ENCODE data around the gene ADAMTSL1. TPM values are rescaled to one million over a fixed set of nuclear protein-coding genes. Genes with fewer than 3 reads are reported as not detected.

Gene ADAMTSL1
- polyA plus RNA-seq, 1 experiment, result 17.2 TPM

DNA sequence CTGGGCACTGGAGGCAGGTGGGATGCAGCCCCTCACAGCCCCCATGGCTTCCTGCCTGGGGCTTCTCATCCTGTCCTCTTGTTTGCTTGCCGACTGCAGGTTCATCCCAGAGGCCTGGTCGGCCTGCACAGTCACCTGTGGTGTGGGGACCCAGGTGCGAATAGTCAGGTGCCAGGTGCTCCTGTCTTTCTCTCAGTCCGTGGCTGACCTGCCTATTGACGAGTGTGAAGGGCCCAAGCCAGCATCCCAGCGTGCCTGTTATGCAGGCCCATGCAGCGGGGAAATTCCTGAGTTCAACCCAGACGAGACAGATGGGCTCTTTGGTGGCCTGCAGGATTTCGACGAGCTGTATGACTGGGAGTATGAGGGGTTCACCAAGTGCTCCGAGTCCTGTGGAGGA, 232.7 kb downstream of the ADAMTSL1 start:
- CTCF ChIA-PET, result no interaction called here

DNA sequence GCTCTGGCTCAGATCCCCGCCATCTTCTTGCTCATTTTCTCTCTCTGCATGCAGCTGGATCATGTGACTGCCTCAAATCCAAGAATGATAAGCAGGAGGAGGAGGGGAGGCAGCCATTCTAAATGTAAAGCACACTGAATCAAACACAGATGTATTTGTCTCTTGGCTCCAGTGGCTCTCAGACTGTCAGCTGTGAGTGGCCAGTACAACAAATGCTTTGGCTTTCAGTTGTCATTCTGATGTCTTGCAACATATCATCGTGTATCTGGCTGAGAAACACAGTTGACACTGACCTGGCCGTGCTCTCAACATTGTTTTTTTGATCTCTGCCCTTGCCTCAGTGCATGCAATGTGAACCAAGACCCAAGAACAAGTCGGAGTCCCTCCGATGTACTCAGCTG, 233.1 kb downstream of the ADAMTSL1 start:
- Histone ChIP-seq H3K36me3 (ENCODE audit: control insufficient read depth, insufficient read depth, low read length) (no peaks in the 10 kb centered on the region), H3K4me3 (ENCODE audit: low read depth, low read length) (no peak overlapping the region), H3K27me3 (ENCODE audit: control insufficient read depth, insufficient read depth, low read length) (no peaks in the 10 kb centered on the region)
- CTCF ChIA-PET, result no interaction called here
- DNase-seq (ENCODE audit: low read depth), result no peak
- POLR2A ChIA-PET, result no interaction called here
- TF ChIP-seq, protein P1, sequence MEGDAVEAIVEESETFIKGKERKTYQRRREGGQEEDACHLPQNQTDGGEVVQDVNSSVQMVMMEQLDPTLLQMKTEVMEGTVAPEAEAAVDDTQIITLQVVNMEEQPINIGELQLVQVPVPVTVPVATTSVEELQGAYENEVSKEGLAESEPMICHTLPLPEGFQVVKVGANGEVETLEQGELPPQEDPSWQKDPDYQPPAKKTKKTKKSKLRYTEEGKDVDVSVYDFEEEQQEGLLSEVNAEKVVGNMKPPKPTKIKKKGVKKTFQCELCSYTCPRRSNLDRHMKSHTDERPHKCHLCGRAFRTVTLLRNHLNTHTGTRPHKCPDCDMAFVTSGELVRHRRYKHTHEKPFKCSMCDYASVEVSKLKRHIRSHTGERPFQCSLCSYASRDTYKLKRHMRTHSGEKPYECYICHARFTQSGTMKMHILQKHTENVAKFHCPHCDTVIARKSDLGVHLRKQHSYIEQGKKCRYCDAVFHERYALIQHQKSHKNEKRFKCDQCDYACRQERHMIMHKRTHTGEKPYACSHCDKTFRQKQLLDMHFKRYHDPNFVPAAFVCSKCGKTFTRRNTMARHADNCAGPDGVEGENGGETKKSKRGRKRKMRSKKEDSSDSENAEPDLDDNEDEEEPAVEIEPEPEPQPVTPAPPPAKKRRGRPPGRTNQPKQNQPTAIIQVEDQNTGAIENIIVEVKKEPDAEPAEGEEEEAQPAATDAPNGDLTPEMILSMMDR (IDR thresholded peaks at IDR 0.05; ENCODE audit: insufficient read depth, low read depth, low read length), result no peak

More for the DNA sequence above, 232.7 kb downstream of the ADAMTSL1 start:
- no peak for DNase-seq (ENCODE audit: low read depth)
- H3K36me3 ChIP-seq (ENCODE audit: control insufficient read depth, insufficient read depth, low read length), result no peaks in the 10 kb centered on the region
- no peak overlapping the region for H3K4me3 ChIP-seq (ENCODE audit: low read depth, low read length)
- H3K27me3 ChIP-seq (ENCODE audit: control insufficient read depth, insufficient read depth, low read length), result no peaks in the 10 kb centered on the region
- POLR2A ChIA-PET, result no interaction called here
- TF ChIP-seq, protein P1 (IDR thresholded peaks at IDR 0.05; ENCODE audit: insufficient read depth, low read depth, low read length), result no peak

DNA sequence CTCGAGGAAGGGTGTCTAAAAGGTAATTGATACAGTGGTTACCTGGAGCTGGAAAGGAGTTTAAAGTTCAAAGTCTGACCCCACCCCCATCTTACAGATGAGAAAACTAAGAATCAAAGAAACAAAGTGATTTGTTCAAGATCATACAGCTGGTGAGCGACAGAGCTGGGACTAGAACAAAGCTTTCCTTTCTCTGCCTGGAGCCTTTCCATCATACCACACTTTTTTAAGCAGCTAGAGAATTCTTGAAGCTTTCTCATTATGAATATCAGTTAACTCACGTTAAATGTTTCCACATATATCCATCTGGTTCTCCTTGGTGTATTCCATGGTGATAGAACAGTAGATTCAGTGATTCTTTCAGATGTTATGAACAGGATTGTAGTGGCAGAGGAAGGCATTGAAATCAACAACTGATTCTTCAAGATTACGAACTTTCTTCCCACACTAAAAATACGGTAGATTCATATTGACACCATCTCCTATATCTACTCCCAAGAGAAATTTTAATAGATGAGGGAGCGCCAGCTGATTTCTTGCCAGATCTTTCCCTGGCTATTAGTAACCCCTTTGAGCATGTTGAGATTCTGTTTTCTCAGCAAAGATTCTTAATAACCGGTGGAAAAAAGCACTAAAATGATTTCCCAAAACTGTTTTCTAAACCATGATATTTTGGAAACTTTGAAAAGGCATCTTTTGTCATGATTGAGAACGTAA, 233.7 kb downstream of the ADAMTSL1 start:
- ChIA-PET CTCF (no interaction called here), POLR2A (no interaction called here)
- no peaks in the 10 kb centered on the region for H3K27me3 ChIP-seq (ENCODE audit: control insufficient read depth, insufficient read depth, low read length)
- H3K4me3 ChIP-seq (ENCODE audit: low read depth, low read length), result no peak overlapping the region
- no peak for DNase-seq (ENCODE audit: low read depth)
- H3K36me3 ChIP-seq (ENCODE audit: control insufficient read depth, insufficient read depth, low read length), result no peaks in the 10 kb centered on the region
- TF ChIP-seq, protein P1 (IDR thresholded peaks at IDR 0.05; ENCODE audit: insufficient read depth, low read depth, low read length), result no peak

DNA sequence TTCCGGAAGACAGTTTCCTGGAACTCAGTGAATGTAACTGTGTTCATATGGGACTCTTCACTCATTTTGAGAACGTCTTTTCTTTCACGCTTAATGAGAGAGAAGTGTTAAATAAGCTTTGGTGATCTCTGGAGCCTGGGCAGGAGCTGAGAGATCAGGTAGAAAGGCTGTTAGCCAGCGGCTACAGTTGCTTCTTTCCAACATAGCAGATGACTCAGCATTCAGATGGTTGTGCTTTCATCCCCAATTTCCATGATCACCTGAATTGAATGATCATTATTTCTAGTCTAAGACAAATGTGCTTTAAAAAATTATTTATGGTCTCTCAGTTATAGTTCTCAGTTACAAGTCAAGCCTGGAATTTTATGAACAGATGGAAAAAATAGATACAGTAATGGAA, 234.5 kb downstream of the ADAMTSL1 start:
- no peak for DNase-seq (ENCODE audit: low read depth)
- TF ChIP-seq, protein P1 (IDR thresholded peaks at IDR 0.05; ENCODE audit: insufficient read depth, low read depth, low read length), result no peak
- Histone ChIP-seq H3K4me3 (ENCODE audit: low read depth, low read length) (no peak overlapping the region), H3K36me3 (ENCODE audit: control insufficient read depth, insufficient read depth, low read length) (no peaks in the 10 kb centered on the region), H3K27me3 (ENCODE audit: control insufficient read depth, insufficient read depth, low read length) (no peaks in the 10 kb centered on the region)
- ChIA-PET POLR2A (no interaction called here), CTCF (no interaction called here)

DNA sequence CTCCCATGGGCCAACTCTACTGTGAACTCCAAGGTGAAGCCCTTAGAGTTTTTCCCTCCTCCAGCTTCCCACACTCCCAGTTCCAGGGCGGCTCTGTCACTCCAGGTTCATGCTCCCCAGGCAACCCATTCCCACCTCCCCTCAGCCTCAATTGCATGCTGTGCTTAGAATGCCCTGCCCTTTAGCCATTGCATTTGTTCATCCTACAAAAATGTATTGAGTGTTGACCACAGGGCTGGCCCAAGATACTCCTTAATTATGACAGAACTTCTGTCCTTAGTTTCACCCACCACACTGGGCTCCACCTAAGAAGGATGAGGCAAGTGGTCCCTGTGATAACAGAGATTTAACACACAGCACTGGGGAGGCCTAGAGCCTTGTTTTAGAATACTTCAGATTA, 236.1 kb downstream of the ADAMTSL1 start:
- Histone ChIP-seq H3K4me3 (ENCODE audit: low read depth, low read length) (no peak overlapping the region), H3K36me3 (ENCODE audit: control insufficient read depth, insufficient read depth, low read length) (no peaks in the 10 kb centered on the region), H3K27me3 (ENCODE audit: control insufficient read depth, insufficient read depth, low read length) (no peaks in the 10 kb centered on the region)
- DNase-seq (ENCODE audit: low read depth), result no peak
- TF ChIP-seq, protein P1 (IDR thresholded peaks at IDR 0.05; ENCODE audit: insufficient read depth, low read depth, low read length), result no peak
- CTCF ChIA-PET, result interaction anchor here (0.6 to 1.6 kb wide), 3 partner anchors 8 to 438 kb away, joined by 3 to 4 read pairs (median 3); no protein-coding TSS in a partner anchor
- POLR2A ChIA-PET, result interaction anchor here (0.6 kb wide), 1 partner anchor 27 kb away, joined by 3 read pairs; no protein-coding TSS in a partner anchor
